Lung (tissue), 12 donors: ENCODE data around the gene BAG5. TPM values are rescaled to one million over a fixed set of nuclear protein-coding genes. Genes with fewer than 3 reads are reported as not detected.
A peak's percentile ranks its signal among the peaks of the same experiment; 100 is the strongest.

ENCODE experiments used
- ATAC-seq: fragments of 200-7000 bp; cut with Tn5 transposase; one replicate; pipeline ENCODE4 v1.9.1; 2020; ENCODE audit warnings: moderate number of reproducible peaks; ENCODE audit not compliant: insufficient read depth, low FRiP score
- DNase-seq, 3 donors: peaks; one replicate each; pipeline ENCODE4 v3.0.0-alpha.2; 2013 to 2017
- H3K27ac ChIP-seq, 2 donors: one replicate each; pipeline ENCODE4 v1.5.1; 2013; ENCODE audit warnings: mild to moderate bottlenecking in 2 of 2, moderate library complexity in 2 of 2, control low read depth in 1 of 2, inconsistent platforms in 1 of 2, low read depth in 1 of 2, low read length in 1 of 2
- H3K27me3 ChIP-seq, 3 donors: one replicate each; pipeline ENCODE4 v1.5.1; 2013; ENCODE audit warnings: low read length in 2 of 3; ENCODE audit not compliant: control insufficient read depth in 3 of 3, insufficient read depth in 3 of 3
- H3K36me3 ChIP-seq, 4 donors: one replicate each; pipeline ENCODE4 v1.5.1; 2013; ENCODE audit warnings: low read length in 4 of 4, mild to moderate bottlenecking in 1 of 4, moderate library complexity in 1 of 4; ENCODE audit not compliant: control insufficient read depth in 4 of 4, insufficient read depth in 4 of 4
- H3K4me1 ChIP-seq, 5 donors: one replicate each; pipeline ENCODE4 v1.5.1; 2013; ENCODE audit warnings: low read length in 5 of 5, mild to moderate bottlenecking in 2 of 5, moderate library complexity in 1 of 5; ENCODE audit not compliant: control insufficient read depth in 5 of 5, insufficient read depth in 5 of 5
- H3K4me3 ChIP-seq: one replicate; pipeline ENCODE4 v1.5.1; 2013; ENCODE audit warnings: mild to moderate bottlenecking, control low read depth, moderate library complexity
- H3K9ac ChIP-seq, 2 donors: one replicate each; pipeline ENCODE4 v1.5.1; 2013; ENCODE audit warnings: low read length in 2 of 2, control low read depth in 1 of 2; ENCODE audit not compliant: insufficient read depth in 1 of 2
- H3K9me3 ChIP-seq, 4 donors: one replicate each; pipeline ENCODE4 v1.5.1; 2013; ENCODE audit warnings: low read length in 3 of 4, mild to moderate bottlenecking in 1 of 4, moderate library complexity in 1 of 4; ENCODE audit not compliant: control insufficient read depth in 4 of 4, insufficient read depth in 3 of 4
- WGBS, 2 donors: extraction: QIAGEN DNeasy Blood & Tissue Kit; methylation state at CpG; one replicate each; pipeline ENCODE4 v1.1.7; 2013; 5-methylcytosine and 5-hydroxymethylcytosine counted together
- polyA plus RNA-seq, 2 donors: library from polyadenylated mRNA; stranded (reverse); fragments of 200-250 nt; gene quantifications; one replicate each; pipeline ENCODE4 v1.2.1, GENCODE V29; 2013
- total RNA-seq, 2 donors: library from RNA; depleted of rRNA in 1 of 2; stranded (reverse); fragments of >200 nt in 1 of 2; gene quantifications; one replicate each; pipeline ENCODE4 v1.2.1, GENCODE V29; 2014 to 2021
- TF ChIP-seq, protein P1 (sequence below): IDR thresholded peaks from 2 replicates; pipeline ENCODE4 v1.5.1; 2012; ENCODE audit warnings: mild to moderate bottlenecking; ENCODE audit errors: control extremely low read depth, extremely low read depth
- donor health status: control.
- donor health status: control.
- donor health status: Bipolar disorder and iron deficiency.
- donor health status: healthy.
- donor health status: DM: yes; HTN: yes; CAD: no.

BAG5 gene
- total and polyA plus RNA-seq, 4 donors: 8.7 to 26.0 (median 18.5) TPM

DNA sequence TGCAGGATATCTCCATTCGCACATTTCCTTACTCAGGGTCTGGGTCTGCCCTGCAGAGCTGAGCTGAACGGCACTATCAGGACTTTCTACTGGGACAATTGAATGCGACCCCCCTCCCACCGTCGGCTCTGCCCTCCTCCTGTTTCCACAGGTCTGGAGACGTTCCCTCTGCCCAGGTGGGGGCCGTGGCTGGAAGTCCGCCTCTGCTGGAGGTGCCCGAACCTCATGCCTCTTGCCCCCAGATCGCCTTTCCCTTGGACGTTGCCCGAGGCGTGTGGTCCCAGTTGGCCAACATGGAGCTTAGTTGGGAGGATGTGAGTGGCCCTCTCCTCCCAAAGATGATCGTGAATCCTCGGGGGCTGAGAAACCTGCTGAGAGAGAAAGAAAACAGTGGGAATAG, 45.4 kb upstream of the BAG5 start:
- DNase-seq: no peak
- Histone ChIP-seq H3K36me3 (no peaks in the 10 kb centered on the region), H3K9ac (no peak overlapping the region), H3K27ac (no peak overlapping the region), H3K4me1 (peaks cover 0 to 17% (median 10%) of the 10 kb centered on the region in 5 donors), H3K27me3 (peaks cover 0 to 12% (median 2%) of the 10 kb centered on the region in 3 donors), H3K9me3 (peaks cover 0 to 6% (median 2%) of the 10 kb centered on the region in 4 donors), H3K4me3 (no peak overlapping the region)
- WGBS, 2 donors: 14 to 26% methylated on average over 15 of the region's 15 CpGs
- ATAC-seq: no peak
- TF ChIP-seq, protein P1, sequence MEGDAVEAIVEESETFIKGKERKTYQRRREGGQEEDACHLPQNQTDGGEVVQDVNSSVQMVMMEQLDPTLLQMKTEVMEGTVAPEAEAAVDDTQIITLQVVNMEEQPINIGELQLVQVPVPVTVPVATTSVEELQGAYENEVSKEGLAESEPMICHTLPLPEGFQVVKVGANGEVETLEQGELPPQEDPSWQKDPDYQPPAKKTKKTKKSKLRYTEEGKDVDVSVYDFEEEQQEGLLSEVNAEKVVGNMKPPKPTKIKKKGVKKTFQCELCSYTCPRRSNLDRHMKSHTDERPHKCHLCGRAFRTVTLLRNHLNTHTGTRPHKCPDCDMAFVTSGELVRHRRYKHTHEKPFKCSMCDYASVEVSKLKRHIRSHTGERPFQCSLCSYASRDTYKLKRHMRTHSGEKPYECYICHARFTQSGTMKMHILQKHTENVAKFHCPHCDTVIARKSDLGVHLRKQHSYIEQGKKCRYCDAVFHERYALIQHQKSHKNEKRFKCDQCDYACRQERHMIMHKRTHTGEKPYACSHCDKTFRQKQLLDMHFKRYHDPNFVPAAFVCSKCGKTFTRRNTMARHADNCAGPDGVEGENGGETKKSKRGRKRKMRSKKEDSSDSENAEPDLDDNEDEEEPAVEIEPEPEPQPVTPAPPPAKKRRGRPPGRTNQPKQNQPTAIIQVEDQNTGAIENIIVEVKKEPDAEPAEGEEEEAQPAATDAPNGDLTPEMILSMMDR: no peak

- H3K36me3 ChIP-seq: no peaks in the 10 kb centered on the region
- peak; percentile 71 for ATAC-seq
- peaks cover 0 to 17% (median 10%) of the 10 kb centered on the region in 5 donors for H3K4me1 ChIP-seq
- DNase-seq: peak; percentile 93 to 98 (median 95)
- H3K9ac ChIP-seq: no peak overlapping the region
- TF ChIP-seq, protein P1: peak; percentile 18
- H3K4me3 ChIP-seq: no peak overlapping the region
- no peak overlapping the region for H3K27ac ChIP-seq
- peaks cover 0 to 6% (median 2%) of the 10 kb centered on the region in 4 donors for H3K9me3 ChIP-seq
- peaks cover 0 to 12% (median 2%) of the 10 kb centered on the region in 3 donors for H3K27me3 ChIP-seq
- WGBS, 2 donors: 2 to 5% methylated on average over 25 of the region's 25 CpGs
Measured at GRCh38 chr14:103606963-103607668, 44.7 kb upstream of the BAG5 start.

DNA sequence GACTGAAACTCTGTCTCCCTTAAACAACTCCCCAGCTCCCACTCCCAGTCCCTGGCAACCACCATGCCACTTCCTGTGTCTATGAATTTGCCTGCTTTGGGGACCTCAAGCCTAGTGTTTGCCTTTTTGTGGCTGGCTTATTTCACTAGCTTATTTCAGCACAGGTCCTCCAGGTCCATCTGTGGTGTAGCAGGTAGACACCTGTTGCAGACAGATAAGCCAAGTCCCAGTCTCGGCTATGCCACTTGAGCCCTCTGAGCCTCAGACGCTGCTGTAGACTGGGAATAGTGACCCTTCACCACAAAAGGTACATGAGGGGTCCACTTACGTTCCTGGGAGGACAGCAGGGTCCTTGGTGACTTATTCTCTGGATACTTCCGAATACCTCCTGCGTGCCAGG, 42.2 kb upstream of the BAG5 start:
- DNase-seq (no peak), ATAC-seq (no peak)
- TF ChIP-seq, protein P1: no peak
- no peak overlapping the region for H3K27ac ChIP-seq
- peaks cover 0 to 17% (median 10%) of the 10 kb centered on the region in 5 donors for H3K4me1 ChIP-seq
- no peaks in the 10 kb centered on the region for H3K36me3 ChIP-seq
- peaks cover 0 to 12% (median 2%) of the 10 kb centered on the region in 3 donors for H3K27me3 ChIP-seq
- no peak overlapping the region for H3K9ac ChIP-seq
- H3K9me3 ChIP-seq: no peaks in the 10 kb centered on the region
- WGBS, 2 donors: 93 to 96% methylated on average over 5 of the region's 5 CpGs
- H3K4me3 ChIP-seq: no peak overlapping the region

DNA sequence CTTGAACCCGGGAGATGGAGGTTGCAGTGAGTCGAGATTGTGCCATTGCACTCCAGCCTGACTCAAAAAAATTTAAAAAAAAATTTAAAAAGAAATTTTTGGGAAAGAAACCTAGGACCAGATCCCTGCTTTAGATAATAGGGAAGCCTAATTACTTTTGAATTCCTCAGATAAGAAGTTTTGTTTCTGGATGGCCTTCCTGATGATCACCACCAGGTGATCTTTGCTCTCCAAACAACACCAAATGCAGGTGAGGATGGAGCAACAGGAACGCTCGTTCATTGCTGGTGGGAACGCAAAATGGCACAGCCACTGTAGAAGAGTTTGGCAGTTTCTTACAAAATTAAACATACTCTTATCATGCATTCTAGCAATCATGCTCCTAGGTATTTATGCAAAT, 38.0 kb upstream of the BAG5 start:
- Histone ChIP-seq H3K4me3 (no peak overlapping the region), H3K4me1 (peaks cover 0 to 2% (median 1%) of the 10 kb centered on the region in 5 donors), H3K9ac (no peak overlapping the region), H3K27ac (no peak overlapping the region), H3K9me3 (no peaks in the 10 kb centered on the region), H3K27me3 (no peaks in the 10 kb centered on the region), H3K36me3 (no peaks in the 10 kb centered on the region)
- no peak for ATAC-seq
- DNase-seq: no peak
- TF ChIP-seq, protein P1: no peak
- WGBS, 2 donors: 94 to 96% methylated on average over 5 of the region's 5 CpGs
